Subcutaneous adipose tissue (tissue), 4 donors: ENCODE data around the gene FBXL17. TPM values are rescaled to one million over a fixed set of nuclear protein-coding genes. Genes with fewer than 3 reads are reported as not detected.

Source experiments
- CTCF ChIP-seq: fragments of 450-650 bp; IDR thresholded peaks from one replicate; pipeline ENCODE4 v1.5.1; 2016; ENCODE audit warnings: low read depth, mild to moderate bottlenecking, control low read depth, antibody characterized with exemption, moderate library complexity
- total RNA-seq, 4 donors: library from RNA; depleted of rRNA; stranded (reverse); fragments of >200 nt; gene quantifications; one replicate each; pipeline ENCODE4 v1.1.0, GENCODE V29; 2016

Gene FBXL17
- total RNA-seq, 4 donors from 2014 or later: 19.4 to 22.2 (median 21.3) TPM

- TF ChIP-seq CTCF: no peak
Measured at GRCh38 chr5:107868650-107869409, 513.1 kb downstream of the FBXL17 start.

DNA sequence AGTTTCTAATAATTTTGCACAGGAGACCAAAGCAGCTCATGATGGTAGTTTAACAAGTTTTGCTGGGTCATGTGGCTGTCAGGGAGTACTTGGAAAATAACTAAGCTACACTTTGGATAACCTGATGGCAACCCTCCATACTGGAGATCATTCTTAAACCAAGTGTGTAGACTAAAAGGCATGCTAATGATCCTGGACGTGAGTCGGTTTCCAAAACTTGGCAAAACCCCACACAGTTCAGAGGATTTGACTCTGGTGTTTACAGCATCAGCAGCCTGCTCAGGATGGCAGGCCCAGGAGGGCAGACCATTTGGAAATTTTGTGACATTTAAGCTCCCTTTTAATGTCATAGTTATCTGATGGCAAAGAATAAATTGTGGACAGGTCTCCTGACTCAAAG lies 514.6 kb downstream of the FBXL17 start:
- no peak for TF ChIP-seq CTCF

DNA sequence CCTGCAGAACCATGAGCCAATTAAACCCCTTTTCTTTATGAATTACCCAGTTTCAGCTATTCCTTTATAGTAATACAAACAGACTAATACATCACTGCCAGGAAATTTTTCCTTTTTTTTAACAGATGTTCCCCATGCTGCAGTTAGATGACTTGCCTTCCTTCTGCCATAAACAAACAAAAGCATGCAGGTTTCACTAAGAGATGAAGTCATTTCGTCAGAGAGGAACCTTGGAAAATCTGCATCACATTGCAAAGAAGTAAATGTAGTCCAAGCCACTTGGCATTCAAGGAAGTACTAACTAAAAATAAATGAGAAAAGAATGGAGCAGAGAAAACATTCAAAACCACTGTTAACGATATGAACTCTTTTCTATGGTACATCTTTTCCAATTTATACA lies 517.1 kb downstream of the FBXL17 start:
- TF ChIP-seq CTCF: no peak

GRCh38 chr5:107863125-107863524 lies 518.8 kb downstream of the FBXL17 start:
- TF ChIP-seq CTCF: no peak

GRCh38 chr5:107861565-107861964 lies 520.3 kb downstream of the FBXL17 start:
- TF ChIP-seq CTCF: no peak

DNA sequence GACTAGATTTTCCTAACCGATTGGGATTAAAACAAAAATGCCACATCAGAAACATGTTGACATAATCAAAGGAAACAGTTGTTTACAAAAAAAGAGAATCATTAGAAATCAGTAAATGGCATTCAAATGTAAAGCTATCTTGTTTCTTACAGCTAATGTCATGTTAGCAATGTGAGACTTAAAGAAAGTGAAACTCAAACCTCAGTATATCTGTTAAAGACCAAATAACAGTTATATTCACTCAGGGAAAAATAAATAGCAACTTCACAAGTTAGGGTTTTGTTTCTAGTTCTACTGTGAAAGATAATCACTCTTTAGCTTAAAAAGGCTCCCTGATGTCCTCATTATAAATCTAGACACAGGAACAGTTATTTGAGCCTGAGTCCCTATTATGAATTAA lies 521.9 kb downstream of the FBXL17 start:
- TF ChIP-seq CTCF: no peak

GRCh38 chr5:107858788-107859187 lies 523.1 kb downstream of the FBXL17 start:
- no peak for TF ChIP-seq CTCF
